Cortex of kidney (tissue), 1 donor: ENCODE data around the gene SLC25A28.

ENCODE experiments used
- DNase-seq: peaks from one replicate; lab custom pipeline; 2025; lab: John Stamatoyannopoulos, UW

The SLC25A28 gene

DNA sequence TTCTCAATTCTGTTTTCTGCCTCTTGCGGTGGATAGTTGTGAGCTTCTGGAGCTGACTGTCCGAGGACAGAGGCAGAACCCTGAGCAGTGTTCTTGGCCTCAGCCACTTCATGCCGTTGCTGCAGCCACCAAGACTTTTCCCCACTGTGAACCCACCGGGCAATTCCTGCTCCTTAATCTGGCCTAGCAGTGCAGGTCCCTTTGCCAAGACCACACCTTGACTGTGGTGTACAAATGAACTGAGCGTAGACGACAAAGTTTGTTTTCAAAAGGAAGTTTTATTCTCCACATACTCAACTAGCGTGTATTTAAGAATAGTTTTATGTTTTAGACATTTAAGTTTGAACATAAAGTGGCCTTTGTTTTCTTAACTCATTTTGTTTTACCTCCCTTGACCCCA lies 29.4 kb downstream of the SLC25A28 start:
- no peak for DNase-seq

DNA sequence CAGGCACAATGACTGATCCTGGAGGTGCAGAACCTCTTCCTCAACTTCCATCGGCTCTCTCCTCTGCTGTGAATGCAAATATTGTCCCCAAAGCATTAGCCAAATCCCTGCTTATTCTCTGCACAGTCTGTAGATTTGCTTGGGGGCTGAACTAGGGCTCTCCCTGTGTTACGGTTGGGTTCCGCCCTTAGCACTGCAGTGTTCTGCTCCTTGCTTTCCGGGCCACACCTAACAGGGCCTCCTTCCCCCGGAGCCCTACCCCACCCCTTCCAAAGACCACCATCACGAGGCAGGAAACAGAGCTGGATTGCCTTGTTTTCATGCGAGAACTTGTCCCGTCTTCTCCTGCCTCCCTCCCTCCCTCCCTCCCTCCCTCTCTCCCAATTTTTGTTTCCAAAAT lies 36.6 kb downstream of the SLC25A28 start:
- no peak for DNase-seq

DNA sequence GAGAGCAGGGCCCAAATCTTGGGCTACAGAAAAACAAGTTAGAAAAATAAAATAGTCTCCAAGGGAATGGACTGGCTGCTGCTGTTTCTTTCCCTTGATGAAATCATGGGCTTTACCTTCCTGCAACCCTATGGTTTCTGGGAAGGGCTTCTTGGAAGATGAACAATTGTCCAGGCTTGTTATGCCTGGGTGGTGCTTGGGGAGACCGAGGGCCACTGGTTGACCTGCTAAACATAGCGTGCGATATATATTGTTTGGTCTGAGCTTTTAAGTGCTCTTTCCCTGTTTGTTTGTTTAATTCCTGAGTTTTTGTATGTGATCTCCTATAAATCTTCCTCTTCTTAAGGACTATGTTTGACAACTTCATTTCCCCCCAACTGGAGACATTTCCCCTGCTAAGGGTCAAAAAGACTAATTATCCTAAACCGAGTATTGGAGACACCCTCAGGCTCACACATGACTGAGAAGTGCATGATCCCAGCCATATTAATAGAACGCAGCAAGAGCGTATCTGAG lies 37.9 kb downstream of the SLC25A28 start:
- DNase-seq, result no peak

DNA sequence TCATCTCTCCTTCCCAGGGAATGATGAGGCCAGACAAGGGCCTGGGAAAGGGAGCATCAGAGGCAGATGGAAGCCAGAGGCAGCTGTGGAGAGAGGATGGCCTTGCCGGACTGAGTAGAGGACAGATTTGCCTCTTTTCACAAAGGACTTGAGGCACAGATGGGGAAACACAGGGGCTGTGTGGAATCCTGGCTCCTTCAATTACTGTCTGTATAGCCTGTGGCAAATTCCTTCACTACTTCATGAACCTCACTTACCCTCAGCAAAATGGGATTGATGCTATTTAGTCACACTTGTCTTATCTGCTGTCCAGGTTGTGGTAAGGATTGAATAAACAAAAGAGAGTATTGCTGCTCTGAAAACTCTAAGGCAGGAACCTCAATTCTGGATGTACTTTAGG lies 40.3 kb downstream of the SLC25A28 start:
- no peak for DNase-seq

- DNase-seq, result no peak
Measured at GRCh38 chr10:99573790-99574189, 46.4 kb downstream of the SLC25A28 start.

- DNase-seq, result no peak
Measured at GRCh38 chr10:99571816-99572215, 48.4 kb downstream of the SLC25A28 start.

DNA sequence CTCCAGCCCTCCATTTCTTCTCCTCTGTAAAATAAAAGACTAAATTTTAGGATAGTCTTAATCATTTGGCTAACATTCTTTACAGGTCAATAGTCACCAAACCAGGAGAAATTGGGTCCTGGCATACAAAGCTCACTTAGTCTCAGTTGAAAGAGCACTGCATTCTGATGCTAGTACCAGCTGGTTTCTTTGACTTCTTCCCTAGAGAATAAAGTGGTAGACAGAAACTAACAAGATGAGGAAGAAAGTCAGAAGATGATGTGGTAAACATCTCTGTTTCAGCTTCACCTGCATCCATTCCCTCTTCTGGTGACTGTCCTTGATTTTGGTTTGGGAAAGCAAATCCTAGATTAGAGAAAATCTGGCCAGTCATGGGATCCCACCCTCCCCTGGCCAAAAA lies 50.3 kb downstream of the SLC25A28 start:
- no peak for DNase-seq

GRCh38 chr10:99569253-99569939 lies 50.8 kb downstream of the SLC25A28 start:
- no peak for DNase-seq

DNA sequence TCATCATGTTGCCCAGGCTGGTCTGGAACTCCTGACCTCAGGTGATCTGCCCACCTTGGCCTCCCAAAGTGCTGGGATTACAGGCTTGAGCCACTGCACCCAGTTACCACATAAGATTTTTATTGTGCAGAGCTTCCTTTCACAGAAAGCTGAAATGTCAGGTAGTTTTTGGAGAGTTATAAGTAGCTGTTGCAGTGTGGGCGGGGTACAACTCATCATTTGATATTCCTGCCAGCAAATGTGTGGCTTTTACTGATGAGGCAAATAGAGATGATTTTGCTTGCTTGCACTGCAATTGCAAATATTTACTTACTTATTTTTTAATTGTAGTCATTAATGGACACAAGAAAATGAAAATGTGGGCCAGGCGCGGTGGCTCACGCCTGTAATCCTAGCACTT lies 55.1 kb downstream of the SLC25A28 start:
- DNase-seq, result no peak

DNA sequence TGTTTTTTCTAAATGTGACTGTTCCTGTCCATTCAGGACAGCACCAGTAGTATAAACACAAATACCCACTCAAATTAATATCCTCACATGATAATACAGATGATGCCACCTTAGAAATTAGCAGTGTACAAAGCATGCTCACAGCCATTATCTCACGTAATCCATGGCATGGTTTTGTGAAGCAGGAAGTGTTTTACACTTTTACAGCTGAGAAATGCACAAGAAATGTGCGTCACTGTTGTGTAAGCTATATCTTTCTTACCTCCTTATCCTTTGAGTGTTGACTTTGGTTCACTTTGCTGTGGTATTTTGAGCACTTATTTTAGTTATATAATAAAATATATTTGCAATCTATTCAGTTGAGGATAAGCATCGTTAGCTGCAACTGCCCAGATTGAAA lies 55.9 kb downstream of the SLC25A28 start:
- DNase-seq, result no peak

GRCh38 chr10:99562631-99563030 lies 57.6 kb downstream of the SLC25A28 start:
- no peak for DNase-seq
